H1 (cell line): Measurements from ENCODE around the gene TXLNG. TPM values are rescaled to one million over a fixed set of nuclear protein-coding genes. Genes with fewer than 3 reads are reported as not detected.

Experiments used
- CTCF ChIA-PET: fragments of 300-600 bp; sonication (Branson Sonifier 250); formaldehyde crosslinking; loops from one replicate; lab custom pipeline; 2021; ENCODE audit not compliant: partially characterized antibody; lab: Charles Lee
- POLR2A ChIA-PET: fragments of 300-600 bp; sonication (Branson Sonifier 250); formaldehyde crosslinking; loops from one replicate; lab custom pipeline; 2021; ENCODE audit warnings: inconsistent platforms; ENCODE audit not compliant: partially characterized antibody; lab: Charles Lee
- DNase-seq, 2 experiments: peaks; one replicate each; pipeline versions ENCODE4 v3.0.0 to v3.0.0-alpha.2; 2010 to 2022; ENCODE audit warnings: low spot score in 2 of 2, low read depth in 1 of 2, mixed read lengths in 1 of 2
- FAIRE-seq: peaks from 2 replicates; lab custom pipeline; 2011; peaks lifted over from hg19 to GRCh38; lab: Jason Lieb, UNC
- H2AFZ ChIP-seq: 2 replicates; pipeline ENCODE4 v1.8.1; 2012; ENCODE audit warnings: low read length, inconsistent platforms
- H2AK5ac ChIP-seq: 2 replicates; pipeline ENCODE4 v1.6.1; 2013; ENCODE audit warnings: low read depth, low read length
- H2BK120ac ChIP-seq: replicated peaks from 2 replicates; pipeline ENCODE3; 2013; ENCODE audit warnings: low read depth, low read length, inconsistent platforms
- H2BK12ac ChIP-seq: 2 replicates; pipeline ENCODE4 v1.6.1; 2013; ENCODE audit warnings: low read depth, low read length
- H2BK15ac ChIP-seq: 2 replicates; pipeline ENCODE4 v1.6.1; 2013; ENCODE audit warnings: low read length
- H2BK20ac ChIP-seq: 2 replicates; pipeline ENCODE4 v1.6.1; 2013; ENCODE audit warnings: low read length
- H2BK5ac ChIP-seq: 2 replicates; pipeline ENCODE4 v1.6.1; 2013; ENCODE audit warnings: low read depth, low read length
- H3K14ac ChIP-seq: 2 replicates; pipeline ENCODE4 v1.6.1; 2013; ENCODE audit warnings: inconsistent platforms; ENCODE audit not compliant: insufficient read length
- H3K18ac ChIP-seq: 2 replicates; pipeline ENCODE4 v1.6.1; 2013; ENCODE audit warnings: low read length; ENCODE audit errors: extremely low read depth
- H3K23ac ChIP-seq: 2 replicates; pipeline ENCODE4 v1.6.1; 2013; ENCODE audit warnings: inconsistent platforms; ENCODE audit not compliant: insufficient read length
- H3K23me2 ChIP-seq: 2 replicates; pipeline ENCODE4 v1.6.1; 2013; ENCODE audit warnings: low read depth, low read length
- H3K27ac ChIP-seq: 2 replicates; pipeline ENCODE4 v1.6.1; 2011; ENCODE audit warnings: low read depth, low read length, inconsistent platforms
- H3K27me3 ChIP-seq, 4 experiments: replicated peaks in 1 of 4; 1 replicate in 1 of 4; 2 replicates in 3 of 4; pipeline versions ENCODE4 v1.6.1 to v1.8.1; 2011 to 2013; ENCODE audit warnings: low read length in 3 of 4, mild to moderate bottlenecking in 3 of 4, inconsistent platforms in 2 of 4, mixed read lengths in 2 of 4, moderate library complexity in 1 of 4; ENCODE audit not compliant: control insufficient read depth in 3 of 4, insufficient read depth in 3 of 4; ENCODE audit errors: extremely low read depth in 1 of 4
- H3K36me3 ChIP-seq, 4 experiments: 2 replicates each; pipeline versions ENCODE4 v1.6.1 to v1.8.1; 2011 to 2013; ENCODE audit warnings: mild to moderate bottlenecking in 4 of 4, low read length in 3 of 4, moderate library complexity in 2 of 4, control low read depth in 1 of 4, inconsistent platforms in 1 of 4; ENCODE audit not compliant: insufficient read depth in 4 of 4, control insufficient read depth in 2 of 4
- H3K4ac ChIP-seq: replicated peaks from 2 replicates; pipeline ENCODE3; 2013; ENCODE audit warnings: low read length, low read depth, mixed read lengths, inconsistent platforms; ENCODE audit not compliant: insufficient read length
- H3K4me1 ChIP-seq, 4 experiments: replicated peaks in 1 of 4; 1 replicate in 1 of 4; 2 replicates in 3 of 4; pipeline versions ENCODE4 v1.6.1 to v1.8.1; 2011 to 2013; ENCODE audit warnings: low read length in 3 of 4, inconsistent platforms in 2 of 4, mixed read lengths in 1 of 4; ENCODE audit not compliant: insufficient read depth in 4 of 4, control insufficient read depth in 3 of 4
- H3K4me2 ChIP-seq, 2 experiments: 2 replicates each; pipeline versions ENCODE4 v1.6.1 to v1.8.1; 2011 to 2013; ENCODE audit warnings: low read depth in 2 of 2, low read length in 2 of 2, control low read depth in 1 of 2, inconsistent platforms in 1 of 2, mild to moderate bottlenecking in 1 of 2; ENCODE audit not compliant: insufficient read depth in 1 of 2
- H3K4me3 ChIP-seq, 4 experiments: fragments of 200-600, 300-600 bp in 1 of 4; sonication (generic), shearing (Covaris generic), sonication (Bioruptor Twin) in 1 of 4; 2 replicates each; pipeline versions ENCODE4 v1.5.1 to v1.8.1; 2011 to 2016; ENCODE audit warnings: low read length in 4 of 4, low read depth in 3 of 4, control low read depth in 2 of 4, inconsistent platforms in 2 of 4, mild to moderate bottlenecking in 2 of 4, mixed read lengths in 1 of 4, moderate library complexity in 1 of 4; ENCODE audit not compliant: insufficient read depth in 2 of 4; ENCODE audit errors: extremely low read depth in 1 of 4
- H3K56ac ChIP-seq: replicated peaks from 2 replicates; pipeline ENCODE3; 2013; ENCODE audit warnings: low read depth, mild to moderate bottlenecking, mixed read lengths, low read length, inconsistent platforms; ENCODE audit not compliant: insufficient read length
- H3K79me1 ChIP-seq: 2 replicates; pipeline ENCODE4 v1.6.1; 2013; ENCODE audit warnings: low read depth, low read length, control low read depth
- H3K79me2 ChIP-seq, 2 experiments: 2 replicates each; pipeline versions ENCODE4 v1.6.1 to v1.8.1; 2012 to 2013; ENCODE audit warnings: low read length in 2 of 2, mild to moderate bottlenecking in 2 of 2, inconsistent platforms in 1 of 2; ENCODE audit not compliant: insufficient read depth in 2 of 2, control insufficient read depth in 1 of 2
- H3K9ac ChIP-seq, 4 experiments: replicated peaks in 1 of 4; 1 replicate in 1 of 4; 2 replicates in 3 of 4; pipeline versions ENCODE4 v1.6.1 to v1.8.1; 2011 to 2013; ENCODE audit warnings: low read depth in 3 of 4, low read length in 3 of 4, control low read depth in 2 of 4, mild to moderate bottlenecking in 2 of 4, moderate library complexity in 2 of 4, inconsistent platforms in 1 of 4; ENCODE audit errors: extremely low read depth in 1 of 4
- H3K9me3 ChIP-seq, 2 experiments: 2 replicates each; pipeline versions ENCODE4 v1.6.1 to v1.8.1; 2012 to 2013; ENCODE audit warnings: mild to moderate bottlenecking in 2 of 2, moderate library complexity in 2 of 2, control low read depth in 1 of 2, inconsistent platforms in 1 of 2, low read depth in 1 of 2, low read length in 1 of 2, mixed read lengths in 1 of 2; ENCODE audit not compliant: insufficient read depth in 2 of 2
- H4K20me1 ChIP-seq, 2 experiments: replicated peaks in 1 of 2; 2 replicates each; pipeline versions ENCODE3 to v1.8.1; 2011 to 2013; ENCODE audit warnings: inconsistent platforms in 2 of 2, low read length in 2 of 2, mild to moderate bottlenecking in 1 of 2; ENCODE audit not compliant: insufficient read depth in 2 of 2, control insufficient read depth in 1 of 2
- H4K5ac ChIP-seq: 2 replicates; pipeline ENCODE4 v1.6.1; 2013; ENCODE audit warnings: low read length, low read depth, mixed read lengths, inconsistent platforms; ENCODE audit not compliant: insufficient read length
- H4K8ac ChIP-seq: 2 replicates; pipeline ENCODE4 v1.8.0; 2013; ENCODE audit warnings: mild to moderate bottlenecking, moderate library complexity, low read length, inconsistent platforms; ENCODE audit not compliant: insufficient read depth; ENCODE audit errors: extremely low read depth
- H4K91ac ChIP-seq: replicated peaks from 2 replicates; pipeline ENCODE3; 2013; ENCODE audit warnings: low read length, mixed read lengths, inconsistent platforms; ENCODE audit not compliant: insufficient read length
- CREB1 ChIP-seq: IDR thresholded peaks from 2 replicates; pipeline ENCODE4 v1.6.1; 2012; ENCODE audit warnings: inconsistent platforms
- MAFK ChIP-seq: IDR thresholded peaks from 2 replicates; pipeline ENCODE4 v1.6.1; 2012; ENCODE audit warnings: low read depth, mild to moderate bottlenecking, improper control_type of control experiment, low read length
- PHF8 ChIP-seq: fragments of 200-600 bp; sonication (generic); conservative IDR thresholded peaks from 2 replicates; pipeline ENCODE4 v1.7.1; 2012; ENCODE audit warnings: low read depth, mild to moderate bottlenecking, inconsistent platforms, low read length, moderate library complexity
- POU5F1 ChIP-seq: IDR thresholded peaks from 2 replicates; pipeline ENCODE4 v1.6.1; 2011; ENCODE audit warnings: low read depth, mild to moderate bottlenecking, low read length, moderate library complexity
- RNF2 ChIP-seq: fragments of 200-900, 300-1000 bp; sonication (generic); IDR thresholded peaks from 2 replicates; pipeline ENCODE4 v1.7.1; 2016; ENCODE audit warnings: borderline replicate concordance, low read depth, mild to moderate bottlenecking, antibody characterized with exemption, low read length; ENCODE audit not compliant: poor library complexity, severe bottlenecking; ENCODE audit errors: missing control alignments
- SUZ12 ChIP-seq: fragments of 200-600 bp; sonication (generic); IDR thresholded peaks from 2 replicates; pipeline ENCODE4 v1.6.1; 2012; ENCODE audit warnings: mild to moderate bottlenecking, inconsistent platforms, low read length, moderate library complexity, mixed read lengths
- TBP ChIP-seq: IDR thresholded peaks from 2 replicates; pipeline ENCODE4 v1.6.1; 2011; ENCODE audit warnings: low read depth, low read length, improper control_type of control experiment
- WGBS, 2 experiments: shearing (Covaris generic) in 1 of 2; methylation state at CpG; one replicate each; pipeline versions ENCODE4 v1.1.6 to v1.1.7; 2013 to 2015; ENCODE audit warnings: low lambda C conversion rate in 2 of 2, mixed read lengths in 2 of 2, inconsistent platforms in 1 of 2, low coverage in 1 of 2, missing lambda C conversion rate in 1 of 2; ENCODE audit not compliant: insufficient replicate concordance in 2 of 2, insufficient coverage in 1 of 2, insufficient read length in 1 of 2; ENCODE audit errors: extremely low coverage in 1 of 2, missing lambda C conversion rate in 1 of 2; 5-methylcytosine and 5-hydroxymethylcytosine counted together
- polyA plus RNA-seq, 7 experiments: library from polyadenylated mRNA; depleted of rRNA in 3 of 7; stranded (reverse) in 5 of 7; unstranded in 2 of 7; fragments of >200 nt in 5 of 7; fragments of 200-250 nt in 2 of 7; gene quantifications; 1 replicate in 5 of 7; 2 replicates in 1 of 7; 4 replicates in 1 of 7; pipeline versions ENCODE4 v1.2.1 to v1.2.3, GENCODE V29; 2011 to 2013; ENCODE audit warnings: missing spikeins in 2 of 7, mixed read lengths in 2 of 7
- total RNA-seq: library from RNA; stranded (reverse); fragmentation: NEBNext Ultra II Directional; extraction: Animal tissue kit (Norgen Biotek cat#: 25700); gene quantifications from 2 replicates; pipeline ENCODE4 v1.2.1, GENCODE V29; 2021

TXLNG gene
- total and polyA plus RNA-seq, 2 of the 8 experiments (the other 6 are each of a cell fraction or from before 2014, with no cell fraction given): 32.9 to 42.9 TPM

- Histone ChIP-seq H2BK15ac (no peak overlapping the region), H4K8ac (no peak overlapping the region), H3K18ac (no peak overlapping the region), H3K27ac (no peak overlapping the region), H3K4me3 (no peak overlapping the region), H3K27me3 (no peaks in the 10 kb centered on the region), H2AFZ (no peak overlapping the region), H3K9me3 (no peaks in the 10 kb centered on the region), H3K56ac (no peak overlapping the region), H3K23ac (no peak overlapping the region), H3K36me3 (peaks cover 3 to 36% (median 15%) of the 10 kb centered on the region in 4 experiments; a peak in 6 of 8 replicates), H3K23me2 (no peaks in the 10 kb centered on the region), H3K4ac (no peak overlapping the region), H3K79me1 (no peaks in the 10 kb centered on the region), H2BK12ac (no peak overlapping the region), H3K79me2 (no peaks in the 10 kb centered on the region), H2AK5ac (no peak overlapping the region), H3K4me1 (no peaks in the 10 kb centered on the region), H2BK20ac (no peak overlapping the region), H4K20me1 (peaks cover 0 to 4% of the 10 kb centered on the region in 2 experiments), H3K9ac (no peak overlapping the region), H3K14ac (no peak overlapping the region), H4K91ac (no peak overlapping the region), H3K4me2 (no peak overlapping the region), H4K5ac (no peak overlapping the region), H2BK120ac (no peak overlapping the region), H2BK5ac (no peak overlapping the region)
- 95% methylated on average over 2 of the region's 2 CpGs; no CpG with 5 or more reads in 1 of the 2 experiments for WGBS, 2 experiments
- DNase-seq (no peak), FAIRE-seq (no peak)
- TF ChIP-seq RNF2 (no peak), TBP (no peak), SUZ12 (no peak), CREB1 (no peak), PHF8 (no peak), POU5F1 (no peak), MAFK (no peak)
- CTCF ChIA-PET: interaction anchor here (1.5 kb wide), 1 partner anchor 54 kb away, joined by 3 read pairs; no protein-coding TSS in a partner anchor
- POLR2A ChIA-PET: no interaction called here
These were observed 32.2 kb upstream of the TXLNG start for GRCh38 chrX:16754019-16754418.
